Measurements from ENCODE around the gene HPCAL1.

GRCh38 chr2:10447895-10448575, 145.3 kb downstream of the HPCAL1 start, which contains the start of gene ODC1:
- TF ChIP-seq, protein P1, sequence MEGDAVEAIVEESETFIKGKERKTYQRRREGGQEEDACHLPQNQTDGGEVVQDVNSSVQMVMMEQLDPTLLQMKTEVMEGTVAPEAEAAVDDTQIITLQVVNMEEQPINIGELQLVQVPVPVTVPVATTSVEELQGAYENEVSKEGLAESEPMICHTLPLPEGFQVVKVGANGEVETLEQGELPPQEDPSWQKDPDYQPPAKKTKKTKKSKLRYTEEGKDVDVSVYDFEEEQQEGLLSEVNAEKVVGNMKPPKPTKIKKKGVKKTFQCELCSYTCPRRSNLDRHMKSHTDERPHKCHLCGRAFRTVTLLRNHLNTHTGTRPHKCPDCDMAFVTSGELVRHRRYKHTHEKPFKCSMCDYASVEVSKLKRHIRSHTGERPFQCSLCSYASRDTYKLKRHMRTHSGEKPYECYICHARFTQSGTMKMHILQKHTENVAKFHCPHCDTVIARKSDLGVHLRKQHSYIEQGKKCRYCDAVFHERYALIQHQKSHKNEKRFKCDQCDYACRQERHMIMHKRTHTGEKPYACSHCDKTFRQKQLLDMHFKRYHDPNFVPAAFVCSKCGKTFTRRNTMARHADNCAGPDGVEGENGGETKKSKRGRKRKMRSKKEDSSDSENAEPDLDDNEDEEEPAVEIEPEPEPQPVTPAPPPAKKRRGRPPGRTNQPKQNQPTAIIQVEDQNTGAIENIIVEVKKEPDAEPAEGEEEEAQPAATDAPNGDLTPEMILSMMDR (IDR thresholded peaks at IDR 0.05): no peak
- no peak for TF ChIP-seq EP300 (IDR thresholded peaks at IDR 0.05)
- TF ChIP-seq POLR2AphosphoS5 (IDR thresholded peaks at IDR 0.05): peak; percentile 37 to 73 (median 65)
